Activated CD4-positive, CD25-positive, alpha-beta regulatory T cell treated with anti-CD3 and anti-CD28 coated beads, Interleukin-2, amount 50 U/mL, for 24 hours (primary cell): Measurements from ENCODE around the gene ABCD3.
A peak's percentile ranks its signal among the peaks of the same experiment; 100 is the strongest.

Experiments
- ATAC-seq, 2 donors: fragments of 150-1000 bp; cut with Tn5 transposase; one replicate each; pipeline ENCODE4 v1.10.0; 2021; ENCODE audit warnings: mild to moderate bottlenecking in 1 of 2, moderate library complexity in 1 of 2

The ABCD3 gene

GRCh38 chr1:94529416-94529815 lies 111.2 kb downstream of the ABCD3 start:
- no peak for ATAC-seq

DNA sequence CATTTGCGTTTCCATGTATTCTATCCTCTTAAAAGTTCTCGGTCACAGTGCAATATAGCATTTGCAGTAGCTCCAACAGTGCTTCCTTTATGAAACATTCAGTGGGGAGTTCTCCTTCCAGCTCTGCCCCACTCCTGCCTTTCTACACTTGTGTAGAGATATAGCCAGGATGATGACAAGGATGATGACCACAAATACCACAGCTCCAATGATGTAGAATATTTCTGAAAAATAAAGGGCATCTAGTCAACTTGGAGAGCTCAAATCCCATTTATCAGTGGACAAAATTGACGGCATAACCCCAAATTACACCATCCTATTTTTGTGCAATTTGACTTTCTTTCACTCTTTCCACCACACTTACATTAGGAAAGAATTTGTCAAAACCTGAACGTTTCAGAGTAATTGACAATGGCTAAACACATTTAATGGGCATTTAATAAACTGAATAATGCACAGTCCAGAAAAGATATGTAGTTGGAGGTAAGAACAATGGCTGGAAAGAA lies 112.2 kb downstream of the ABCD3 start:
- ATAC-seq = no peak

- no peak for ATAC-seq
Observed at GRCh38 chr1:94531664-94532063, 113.5 kb downstream of the ABCD3 start.

GRCh38 chr1:94532077-94532476 lies 113.9 kb downstream of the ABCD3 start:
- no peak for ATAC-seq

DNA sequence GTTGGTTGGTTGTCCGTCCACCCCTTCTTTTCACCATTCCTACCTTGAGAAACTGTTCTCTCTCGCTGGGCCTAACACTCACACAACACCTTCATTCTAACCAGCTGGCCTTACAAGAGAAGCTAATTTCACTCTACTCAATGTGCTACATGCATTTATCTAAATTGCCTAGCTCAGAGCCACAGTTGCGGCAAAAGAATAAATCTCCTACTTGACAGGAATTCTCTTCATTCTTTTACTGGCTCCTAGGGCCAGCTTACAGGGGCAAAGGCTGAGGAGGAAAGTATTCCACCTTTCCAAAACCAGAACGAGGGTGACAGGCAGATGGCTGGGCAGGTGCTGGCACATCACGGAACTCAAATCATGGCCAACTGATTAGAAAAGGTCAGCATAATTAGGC lies 116.9 kb downstream of the ABCD3 start:
- no peak for ATAC-seq

DNA sequence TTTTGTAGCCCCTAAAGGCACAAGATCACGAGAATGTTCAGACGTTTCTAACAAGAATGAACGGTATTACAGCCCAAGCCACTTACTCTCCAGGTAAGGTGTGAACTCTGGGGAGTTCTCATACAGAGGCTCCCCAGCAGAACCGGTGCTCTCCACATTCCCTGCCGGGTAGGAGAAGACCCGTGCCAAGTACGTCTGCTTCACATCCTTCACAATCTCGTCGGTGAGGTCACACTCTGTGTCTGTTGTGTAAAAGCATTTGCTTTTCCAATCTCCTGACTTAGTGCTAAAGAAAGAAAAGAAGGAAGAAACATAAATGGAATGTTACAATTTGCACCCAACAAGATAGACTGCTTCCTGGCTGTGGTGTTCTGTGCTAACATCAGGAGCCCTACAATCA lies 117.7 kb downstream of the ABCD3 start:
- ATAC-seq = no peak

GRCh38 chr1:94537254-94537653 lies 119.1 kb downstream of the ABCD3 start:
- ATAC-seq = no peak

DNA sequence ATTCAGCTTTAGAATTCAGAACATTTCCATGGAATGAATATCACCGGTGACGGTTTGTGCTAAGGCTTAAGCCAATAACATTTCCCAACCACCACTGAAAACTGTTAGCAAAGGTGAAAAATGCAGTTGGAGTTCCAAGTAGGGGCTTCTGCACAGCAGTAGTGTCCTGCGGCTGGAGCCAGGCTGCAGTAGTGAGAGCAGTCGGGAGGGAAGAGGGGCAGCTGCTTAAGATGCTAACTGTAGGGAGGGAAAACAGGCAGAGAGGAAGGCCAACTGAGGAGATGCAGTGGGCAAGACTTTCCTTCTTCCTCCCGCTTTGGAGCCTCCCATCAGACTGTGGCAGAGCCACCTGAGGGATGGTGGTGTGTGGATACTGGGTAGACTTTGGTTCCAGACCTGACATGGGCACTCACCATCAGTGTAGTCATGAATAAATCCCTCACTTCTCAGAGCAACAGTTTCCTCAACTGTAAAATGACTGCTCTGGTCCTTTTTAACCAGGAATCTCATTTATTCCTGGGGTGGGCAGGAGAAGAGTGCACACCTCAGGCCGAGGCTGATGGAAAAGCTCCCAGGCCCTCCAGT lies 120.1 kb downstream of the ABCD3 start:
- no peak for ATAC-seq

DNA sequence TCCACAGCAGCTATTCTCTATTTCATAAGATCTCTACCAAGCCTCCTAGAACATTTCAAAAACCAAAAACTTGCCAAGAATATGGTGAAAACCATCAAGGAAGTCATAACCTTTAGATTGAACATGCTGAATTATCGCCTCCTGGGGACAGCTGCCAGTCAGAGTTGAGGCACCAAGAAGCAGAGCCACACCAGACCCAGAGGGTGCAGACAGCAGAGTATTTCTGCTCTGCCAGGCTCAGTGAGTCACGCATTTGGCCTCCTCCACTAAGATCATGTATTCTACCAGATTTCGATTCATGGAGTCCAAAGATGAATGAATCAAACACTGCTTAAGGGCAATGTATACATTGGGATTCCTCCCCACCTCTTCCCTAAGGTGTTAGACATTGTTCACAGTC lies 121.3 kb downstream of the ABCD3 start:
- no peak for ATAC-seq

DNA sequence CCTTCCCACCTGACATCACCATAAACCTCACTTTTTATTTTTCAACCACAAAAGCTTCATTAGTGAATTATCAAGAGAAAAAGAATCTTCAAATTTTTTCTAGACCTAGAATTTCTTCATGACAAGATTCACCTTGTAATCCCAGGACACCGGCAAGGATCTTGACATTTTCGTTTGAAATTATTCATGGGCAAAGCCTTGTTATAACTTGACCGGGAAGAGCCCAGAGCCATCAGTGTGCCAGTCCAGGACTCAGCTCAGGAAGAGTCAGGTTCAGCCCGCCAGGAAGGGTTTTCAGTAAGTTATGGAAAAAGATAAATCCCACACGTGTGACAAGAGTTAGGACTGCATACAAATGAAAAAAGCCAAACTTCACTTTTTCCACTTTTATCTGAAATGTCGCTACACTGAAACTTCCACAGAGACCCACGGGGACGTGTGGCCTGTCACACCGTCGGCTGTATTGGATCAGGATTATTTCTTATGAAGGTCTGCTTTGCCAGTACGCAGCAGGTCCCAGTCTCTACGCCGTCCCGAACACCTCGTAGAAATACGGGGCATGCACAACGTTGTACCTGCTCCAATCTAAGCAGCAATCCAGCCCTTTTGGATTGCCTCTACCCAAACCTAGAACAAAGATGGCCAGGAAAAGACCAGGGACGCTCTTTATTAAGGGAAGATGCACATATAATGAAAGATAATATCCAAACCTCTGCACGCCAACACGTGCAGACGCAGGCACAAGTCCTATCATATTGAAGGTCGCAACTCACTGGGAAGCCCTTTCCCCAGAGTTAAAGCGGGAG lies 122.5 kb downstream of the ABCD3 start:
- ATAC-seq = no peak

DNA sequence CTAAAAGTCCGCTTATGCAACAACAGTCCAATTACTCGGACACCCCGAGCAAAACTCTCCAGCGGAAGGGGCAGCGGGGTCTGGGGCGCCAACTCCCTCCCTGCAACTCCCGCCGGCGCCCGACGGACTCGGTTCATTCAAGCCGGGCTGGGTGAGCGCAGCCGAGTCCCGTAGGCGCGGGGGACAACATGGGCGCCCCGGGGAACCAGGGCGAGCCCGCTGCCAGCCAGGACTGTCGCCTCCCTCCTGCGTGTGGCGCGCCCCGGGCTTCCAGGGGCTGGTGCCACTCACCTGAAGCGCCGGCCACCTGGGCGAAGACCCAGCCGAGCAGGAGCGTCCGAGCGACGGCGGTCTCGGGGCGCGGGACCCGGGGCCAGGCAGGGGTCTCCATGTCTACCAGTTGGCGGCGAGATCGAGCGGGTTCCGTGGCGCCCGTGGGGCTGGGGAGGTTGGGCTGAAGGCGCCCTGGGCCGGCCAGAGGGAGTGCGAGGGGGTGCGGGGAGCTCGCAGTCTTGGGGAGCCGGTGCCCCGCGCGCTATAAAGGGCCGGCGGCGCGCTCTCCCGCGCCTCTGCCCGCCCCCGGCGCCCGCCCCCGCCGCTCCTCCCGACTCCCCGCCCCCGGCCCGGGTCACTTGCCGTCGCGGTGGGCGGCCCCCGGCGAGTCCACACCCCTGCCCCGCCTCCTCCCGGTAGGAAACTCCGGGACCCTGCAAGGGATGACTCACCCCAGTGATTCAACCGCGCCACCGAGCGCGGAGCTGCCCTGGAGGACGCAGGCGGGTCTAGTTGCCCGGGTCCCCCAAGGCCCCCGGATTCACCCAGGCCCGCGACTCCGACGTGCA lies 123.3 kb downstream of the ABCD3 start, which contains the start of gene F3:
Gene F3, minus strand, starts transcription at position 514 of the 842 bp plus-strand sequence. Its CDS starts 123 bp downstream, at position 391.
- peak; percentile 91 to 94 for ATAC-seq

- ATAC-seq = peak; percentile 12 to 22
Observed at GRCh38 chr1:94542088-94542870, 124.1 kb downstream of the ABCD3 start.

DNA sequence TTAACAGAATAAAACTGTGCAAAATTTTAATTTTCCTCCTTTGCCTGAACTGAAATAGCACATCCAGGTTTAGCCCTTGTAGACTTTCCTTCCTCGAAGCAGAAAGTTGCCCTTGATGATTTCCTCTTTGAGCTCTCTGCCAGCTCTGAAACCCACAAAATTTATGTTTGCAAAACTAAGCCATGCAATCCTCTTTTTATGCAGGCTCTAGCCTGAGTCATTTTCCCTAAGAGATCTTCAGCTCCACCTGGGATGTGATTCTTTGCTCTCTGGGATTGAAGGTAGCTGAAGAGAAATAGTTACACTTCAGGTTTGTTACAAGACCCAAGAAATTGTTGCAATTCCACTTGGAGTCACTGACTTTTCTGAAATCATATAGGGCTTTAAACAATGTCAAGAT lies 124.8 kb downstream of the ABCD3 start:
- ATAC-seq = no peak

DNA sequence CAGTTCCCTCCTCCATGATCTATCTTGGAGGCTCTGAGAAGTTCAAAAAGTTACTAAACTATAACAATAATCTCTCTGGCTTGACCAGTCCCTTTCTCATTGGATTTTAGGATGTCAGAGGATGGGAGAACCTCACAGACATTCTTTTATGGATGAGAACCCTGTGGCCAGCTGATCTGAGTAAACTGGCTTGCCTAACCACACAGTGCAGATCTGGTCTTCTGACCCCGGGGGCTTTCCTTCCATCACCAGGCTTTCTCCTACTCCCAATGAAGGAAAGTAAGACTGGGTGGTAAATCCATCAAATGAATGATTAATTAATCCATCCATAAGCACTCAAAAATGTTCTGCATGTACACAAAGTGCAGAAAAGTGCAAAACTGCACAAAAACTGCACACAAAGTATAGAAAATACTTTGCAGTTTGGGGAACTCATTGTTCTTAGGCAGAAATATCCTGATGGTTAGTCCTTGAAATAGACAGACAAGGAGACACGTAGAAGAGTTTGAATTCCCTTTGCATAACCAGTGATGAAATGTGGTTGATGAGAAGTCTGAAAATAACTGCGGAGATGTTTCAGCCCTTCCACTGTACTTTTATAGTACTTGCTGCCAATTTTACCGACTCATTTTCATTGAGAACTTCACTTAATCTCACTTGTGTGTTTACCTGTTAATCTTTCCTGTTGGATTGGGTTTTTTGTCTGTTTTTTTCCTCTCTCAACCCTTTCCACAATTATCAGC lies 125.9 kb downstream of the ABCD3 start:
- no peak for ATAC-seq

GRCh38 chr1:94544706-94545490 lies 126.7 kb downstream of the ABCD3 start:
- ATAC-seq = no peak

DNA sequence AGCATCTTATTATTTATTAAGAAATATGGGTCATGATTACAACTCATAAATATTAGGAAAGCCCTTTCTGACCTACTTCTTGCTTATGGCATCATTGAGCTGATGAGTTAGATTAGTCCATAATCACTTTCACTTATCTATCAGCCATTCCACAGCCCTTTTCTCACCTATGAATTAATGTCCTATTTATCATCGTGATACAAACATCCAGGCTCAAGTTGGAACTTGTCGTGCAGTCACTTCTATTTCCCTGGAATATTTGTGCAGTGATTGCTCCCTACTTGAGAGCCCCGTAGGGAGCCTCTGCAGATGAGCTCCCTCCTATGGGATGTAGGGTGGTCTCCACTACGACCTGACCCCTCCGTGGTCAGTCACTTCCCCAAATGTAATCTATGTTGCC lies 131.5 kb downstream of the ABCD3 start:
- ATAC-seq = no peak

- no peak for ATAC-seq
Observed at GRCh38 chr1:94550396-94550795, 132.2 kb downstream of the ABCD3 start.

DNA sequence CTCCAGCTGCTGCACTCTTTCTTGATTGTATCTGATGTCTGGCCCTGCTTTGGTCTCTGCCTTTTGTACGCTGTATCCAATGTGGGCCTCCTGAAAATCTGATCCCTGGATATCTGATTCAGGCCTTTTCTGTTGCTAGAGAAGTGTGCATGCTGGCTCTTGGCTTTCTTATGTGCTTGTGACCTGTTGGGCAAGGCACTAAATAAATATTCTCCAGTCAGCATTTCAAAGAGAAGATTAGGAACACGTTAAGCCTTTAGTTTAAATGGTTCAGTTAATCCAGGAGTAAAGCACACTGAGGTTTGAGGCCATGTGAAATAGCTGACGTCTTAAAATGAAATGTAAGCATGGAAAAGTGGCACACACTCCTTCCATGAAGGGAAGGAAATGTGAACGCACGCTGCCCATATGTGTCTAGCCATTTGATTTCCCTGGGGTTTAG lies 132.6 kb downstream of the ABCD3 start:
- no peak for ATAC-seq

- ATAC-seq = no peak
Observed at GRCh38 chr1:94551449-94551848, 133.3 kb downstream of the ABCD3 start.

GRCh38 chr1:94552071-94552586 lies 133.9 kb downstream of the ABCD3 start:
- no peak for ATAC-seq

- no peak for ATAC-seq
Observed at GRCh38 chr1:94553323-94553730, 135.1 kb downstream of the ABCD3 start.
